HG03060 (cell line): Measurements from ENCODE around the gene WDR86.

Source experiments
- ATAC-seq: cut with Tn5 transposase; IDR thresholded peaks from one replicate; pipeline ENCODE4 v1.9.1; 2021; ENCODE audit warnings: low read depth, moderate number of reproducible peaks; ENCODE audit not compliant: unreplicated experiment

The WDR86 gene

DNA sequence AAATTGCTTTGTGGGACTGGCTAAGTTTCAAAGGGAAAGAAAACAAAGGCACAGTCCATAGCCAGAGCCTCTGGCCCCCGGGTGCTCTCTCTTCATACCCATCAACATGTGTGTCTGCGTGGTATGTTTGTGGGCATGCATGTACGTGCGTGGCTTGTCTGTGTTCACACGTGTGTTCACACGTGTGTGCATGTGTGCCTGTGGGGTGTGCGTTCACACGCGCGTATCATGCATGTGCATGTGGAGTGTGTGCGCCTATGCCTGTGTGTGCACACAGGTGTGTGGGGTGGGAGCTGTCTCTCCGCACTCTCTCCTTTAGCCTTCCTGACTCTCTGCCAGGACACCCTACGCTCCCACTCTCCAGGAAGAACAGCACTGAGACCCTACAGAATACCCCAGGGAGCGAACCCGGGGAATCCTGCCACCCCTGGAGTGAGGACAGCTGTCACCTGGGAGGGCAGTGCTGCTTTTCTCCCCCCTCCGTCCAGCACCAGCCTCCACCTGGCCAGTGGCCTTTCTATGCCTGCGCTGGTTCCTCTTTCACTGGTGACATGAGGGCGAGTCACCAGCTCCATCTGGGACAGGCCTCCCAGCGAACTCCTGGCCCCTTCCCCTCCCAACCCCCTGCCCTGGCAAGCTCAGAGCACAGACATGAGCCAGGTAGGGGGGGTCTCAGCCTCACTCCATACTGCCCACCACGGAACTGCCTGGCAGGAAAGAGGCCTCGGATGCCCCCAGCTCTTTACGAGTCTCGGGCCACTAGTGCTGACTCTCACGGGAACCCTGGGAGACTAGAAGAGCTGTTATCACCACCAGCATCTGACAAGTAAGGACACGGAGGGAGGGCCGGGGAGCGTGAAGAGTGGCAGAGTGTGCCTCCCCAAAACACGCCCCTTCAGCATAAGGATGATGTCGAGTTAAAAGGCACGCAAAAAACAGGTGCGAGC is 16.5 kb downstream of the WDR86 start:
- no peak for ATAC-seq

- no peak for ATAC-seq
Observed at GRCh38 chr7:151392426-151392825, 17.4 kb downstream of the WDR86 start.

GRCh38 chr7:151392002-151392401 is 17.8 kb downstream of the WDR86 start:
- ATAC-seq = no peak

GRCh38 chr7:151391358-151391730 is 18.5 kb downstream of the WDR86 start:
- ATAC-seq = no peak

DNA sequence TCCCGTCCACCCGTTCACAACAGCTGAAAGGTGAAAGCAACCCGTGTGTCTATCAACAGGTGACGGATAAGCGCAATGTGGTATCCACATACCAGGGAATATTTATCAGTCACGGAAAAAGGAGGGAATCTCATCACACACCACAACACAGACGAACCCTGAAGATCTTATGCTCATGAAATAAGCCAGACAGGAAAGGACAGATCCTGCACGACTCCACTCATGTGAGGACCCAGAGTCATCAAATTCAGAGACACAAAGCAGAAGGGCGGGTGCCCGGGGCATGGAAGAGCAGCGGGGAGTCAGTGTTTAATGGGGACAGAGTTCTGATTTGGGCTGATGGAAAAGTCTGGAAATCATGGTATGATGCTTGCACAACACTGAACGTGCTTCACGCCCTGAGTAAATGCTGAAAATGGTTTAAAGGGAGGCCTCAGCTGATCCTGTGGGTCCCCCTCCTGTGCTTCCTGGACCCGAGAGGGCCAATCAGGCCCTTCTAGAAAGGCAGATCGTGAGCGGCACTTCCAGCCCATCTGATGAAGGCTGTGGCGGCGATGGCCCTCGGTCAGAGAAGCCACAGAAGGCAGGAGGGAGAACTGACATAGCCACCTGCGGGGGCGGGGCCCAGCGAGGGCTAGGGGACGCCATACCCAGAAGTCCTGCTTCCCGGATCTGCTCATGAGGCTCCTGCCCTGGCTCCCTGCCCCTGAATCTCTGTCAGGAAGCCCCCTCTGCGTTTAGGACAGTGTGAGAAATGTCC is 19.1 kb downstream of the WDR86 start:
- ATAC-seq = no peak

DNA sequence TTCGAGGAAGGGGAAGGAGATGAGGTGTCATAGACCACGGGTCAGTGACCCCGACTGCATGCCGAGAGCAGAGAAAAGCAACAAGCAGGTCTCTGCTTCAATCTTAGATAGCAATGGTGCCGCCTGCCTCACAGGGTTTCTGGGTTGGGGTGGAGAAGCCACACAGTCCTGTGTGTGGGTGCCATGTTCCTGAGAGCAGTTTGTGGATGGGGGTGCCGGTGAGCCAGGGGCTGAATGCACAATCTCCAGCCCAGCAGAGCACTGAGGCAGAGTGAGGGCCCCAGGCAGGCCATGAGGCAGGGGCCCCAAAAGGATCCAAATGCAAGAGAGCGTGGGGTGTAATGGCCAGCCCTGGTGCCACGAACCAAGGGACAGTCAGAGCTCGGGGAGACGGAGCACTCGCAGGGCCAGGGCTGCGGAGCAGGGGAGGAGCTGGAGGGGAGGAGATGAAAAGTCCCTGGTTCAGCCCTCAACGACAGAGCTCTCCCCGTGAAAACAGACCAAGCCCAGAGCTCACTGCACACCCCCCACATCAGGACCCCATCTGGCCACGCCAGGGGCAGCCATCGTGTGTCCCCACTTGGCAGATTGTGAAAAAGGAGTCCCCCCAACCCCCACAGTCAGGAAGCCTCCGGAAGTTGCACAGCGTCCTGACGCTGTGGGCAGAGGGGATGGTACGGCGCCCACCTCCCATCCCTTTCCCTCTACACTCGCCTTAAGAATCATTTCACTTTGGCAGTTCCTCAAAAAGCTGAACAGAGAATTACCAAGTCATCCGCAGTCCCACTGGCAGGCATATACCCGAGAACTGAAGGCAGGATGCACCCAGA is 19.9 kb downstream of the WDR86 start:
- ATAC-seq = no peak

- no peak for ATAC-seq
Observed at GRCh38 chr7:151389096-151389767, 20.6 kb downstream of the WDR86 start.

DNA sequence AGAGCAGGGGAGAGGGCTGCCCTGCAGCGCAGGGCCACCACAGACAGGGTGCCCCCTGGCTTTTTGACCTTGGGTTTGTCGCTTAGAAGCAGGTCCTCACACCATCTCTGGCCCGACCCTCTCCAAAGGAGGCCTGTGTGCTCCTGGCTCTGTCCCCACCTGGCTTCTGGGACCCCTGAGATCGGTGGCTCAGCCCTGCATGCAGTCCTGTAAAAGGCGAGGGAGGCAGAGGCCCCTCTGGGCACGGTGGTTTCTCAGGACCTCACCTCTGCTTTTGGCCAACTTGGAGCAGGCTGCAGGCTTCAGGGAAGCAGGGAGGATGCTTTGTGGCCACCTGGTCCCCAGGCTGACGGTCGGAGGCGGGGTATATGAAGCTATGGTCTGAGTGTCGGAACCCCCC is 21.4 kb downstream of the WDR86 start:
- no peak for ATAC-seq

DNA sequence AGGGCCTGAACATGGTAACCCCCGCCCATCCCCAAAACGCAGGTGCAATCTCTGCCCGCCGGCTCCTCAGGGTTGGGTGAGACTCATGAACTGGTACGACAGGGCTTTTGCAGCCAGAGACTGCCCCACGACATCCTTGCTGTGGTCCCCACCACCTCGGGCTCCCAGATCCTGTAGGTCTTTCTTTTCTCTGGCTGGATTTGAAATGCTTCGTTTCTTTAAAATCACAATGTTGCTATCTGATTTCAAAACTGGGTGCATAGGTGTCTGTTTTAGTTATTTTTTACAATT is 21.9 kb downstream of the WDR86 start:
- ATAC-seq = no peak

GRCh38 chr7:151387161-151388006 is 22.5 kb downstream of the WDR86 start:
- ATAC-seq = no peak

DNA sequence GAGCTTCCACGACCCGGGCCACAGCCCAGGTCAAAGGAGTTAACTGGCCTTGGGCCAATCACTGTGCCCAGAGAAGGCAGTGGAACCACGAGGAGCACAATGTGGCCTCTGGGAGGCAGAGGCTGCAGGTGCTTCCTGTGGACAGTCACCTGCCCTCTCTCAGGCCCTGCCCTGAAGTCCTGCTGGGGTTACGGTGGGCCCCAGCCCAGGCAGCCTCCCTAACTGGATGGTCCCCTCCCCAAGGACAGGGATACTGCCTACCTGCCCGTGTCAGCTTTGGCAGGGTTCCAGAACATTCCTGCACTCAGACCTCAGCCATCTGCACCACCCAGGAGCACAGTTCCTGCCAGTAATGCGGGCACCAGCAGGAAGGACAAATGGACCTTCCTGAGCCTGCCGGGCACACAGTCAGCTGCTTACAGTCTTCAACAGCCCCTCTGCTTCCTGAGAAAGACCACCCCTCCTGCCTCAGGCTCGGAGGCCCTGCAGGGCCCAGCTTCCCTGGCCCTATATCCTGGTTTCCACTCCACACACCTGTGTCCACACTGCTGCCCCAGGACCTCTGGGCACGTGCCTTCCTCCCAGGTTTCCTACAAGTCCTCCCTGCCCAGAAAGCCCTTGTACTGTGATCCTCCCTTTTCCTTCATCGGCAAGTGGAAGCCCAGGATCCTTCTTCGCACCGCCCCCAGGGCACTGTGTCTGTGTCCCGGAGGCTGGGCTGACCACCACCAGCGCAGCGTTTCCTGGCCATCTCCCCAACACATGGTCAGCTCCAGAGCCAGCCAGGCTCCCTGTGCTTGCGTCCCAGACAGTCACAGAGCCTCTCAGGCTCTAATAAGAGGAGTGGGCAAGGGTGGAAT is 23.3 kb downstream of the WDR86 start:
- no peak for ATAC-seq

DNA sequence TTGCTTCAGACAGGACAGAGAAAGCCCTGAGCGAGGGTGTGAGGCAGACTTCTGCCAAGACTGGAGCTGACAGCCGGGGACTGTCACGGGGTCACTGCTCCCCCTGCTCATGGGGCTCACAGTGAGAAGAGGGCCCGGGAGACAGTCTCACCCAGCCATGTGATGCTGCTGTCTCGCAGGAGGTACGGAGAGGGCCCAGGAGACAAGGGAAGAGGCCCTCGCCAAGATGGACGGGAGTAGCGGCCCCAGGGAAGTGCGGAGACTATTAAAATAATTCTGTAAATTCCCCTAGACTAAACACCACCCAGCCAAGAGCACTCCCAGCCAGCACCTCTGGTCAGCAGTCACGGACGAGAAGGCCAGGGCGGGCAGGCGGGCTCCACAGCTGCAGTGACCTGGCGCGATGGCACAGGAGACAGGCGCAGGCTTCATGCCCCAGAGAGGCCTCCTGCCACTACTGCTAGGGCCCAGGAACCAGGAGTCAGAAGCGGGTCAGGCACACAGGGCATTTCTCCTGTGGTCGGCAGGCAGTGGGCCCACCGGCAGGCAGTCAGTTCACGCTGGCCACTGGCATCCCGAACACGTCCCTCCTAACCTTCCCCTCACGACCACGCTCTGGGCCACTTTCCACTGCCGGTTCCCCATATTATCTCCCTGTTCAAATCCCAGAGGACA is 24.1 kb downstream of the WDR86 start:
- no peak for ATAC-seq

GRCh38 chr7:151384776-151385625 is 24.8 kb downstream of the WDR86 start:
- no peak for ATAC-seq

- no peak for ATAC-seq
Observed at GRCh38 chr7:151384352-151384697, 25.5 kb downstream of the WDR86 start.

DNA sequence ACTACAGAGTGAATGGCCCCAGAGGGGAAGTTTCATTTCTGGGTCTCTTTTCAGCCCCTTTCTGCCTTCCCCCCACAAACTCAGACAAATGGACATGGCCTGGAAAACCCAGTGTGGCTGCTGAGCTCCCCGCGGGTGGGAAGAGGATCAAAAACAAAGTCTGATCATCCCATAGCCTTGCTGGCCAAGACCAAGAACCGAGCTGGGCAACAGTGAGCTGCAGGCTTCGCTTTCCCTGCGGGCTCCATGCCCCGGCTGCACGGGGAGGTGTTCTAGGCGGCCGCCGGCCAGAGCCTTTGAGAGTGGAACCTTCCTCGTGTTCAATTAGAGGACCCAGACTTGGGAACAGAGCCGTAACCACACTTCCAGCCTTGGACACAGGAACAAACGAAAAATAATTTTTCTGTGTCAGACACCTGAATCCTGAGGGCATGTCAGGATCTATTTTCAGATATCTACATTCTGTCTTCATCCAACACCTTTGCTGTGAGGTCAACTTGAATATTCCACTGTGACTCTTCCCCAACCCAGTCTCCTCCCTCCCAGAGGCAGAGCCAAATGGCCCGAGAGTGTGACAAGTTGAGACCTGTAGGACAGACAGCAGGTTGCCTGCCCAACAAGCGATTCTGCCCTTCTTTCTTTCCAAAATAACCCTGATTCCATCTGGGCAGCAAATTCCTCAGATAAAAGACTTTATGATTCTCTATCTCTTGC is 26.0 kb downstream of the WDR86 start:
- ATAC-seq = no peak

DNA sequence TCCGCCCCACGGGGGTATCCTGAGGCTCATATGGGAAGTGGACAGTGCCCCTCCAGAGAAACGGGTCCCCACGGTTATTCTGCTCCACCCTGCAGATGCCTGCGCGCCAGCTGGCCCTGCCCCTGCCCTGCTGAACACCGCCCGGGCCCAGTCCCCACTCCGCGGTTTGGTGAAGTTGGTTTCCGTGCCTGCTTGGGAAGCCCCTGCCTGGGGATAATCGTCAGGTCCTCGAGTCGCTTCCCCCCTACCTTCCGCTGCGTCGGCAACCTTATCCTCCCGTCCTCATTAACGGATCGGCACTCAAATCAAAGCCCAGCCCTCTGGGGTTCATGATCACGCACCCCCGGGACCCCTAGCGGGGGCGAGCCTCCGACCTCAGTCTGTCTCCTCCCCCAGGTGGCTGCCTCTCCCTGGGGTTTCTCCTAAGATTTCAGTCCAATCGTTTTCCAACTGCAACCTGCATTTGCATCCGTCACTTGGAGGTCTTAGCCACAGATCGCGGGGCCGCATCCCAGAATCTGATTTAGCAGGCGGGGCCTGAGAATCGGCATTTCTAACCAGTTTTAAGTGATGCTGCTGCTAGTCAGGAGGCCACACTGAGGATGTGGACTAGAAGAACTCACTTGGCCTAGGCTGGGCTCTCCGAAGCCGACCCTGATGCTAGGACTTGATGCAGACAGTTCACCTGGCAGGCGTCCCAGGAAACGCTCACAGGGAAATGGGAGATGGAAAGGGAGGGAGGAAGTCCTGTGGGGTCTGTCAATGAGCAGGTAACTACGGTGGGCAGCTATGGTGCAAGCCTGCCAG is 27.6 kb downstream of the WDR86 start:
- ATAC-seq = no peak
